ENCODE measurements around the gene PPCDC. TPM values are rescaled to one million over a fixed set of nuclear protein-coding genes. Genes with fewer than 3 reads are reported as not detected.

Gene PPCDC
- total and polyA plus RNA-seq, 2 of the 4 experiments (the other 2 are of a cell fraction): 13.3 to 16.3 TPM

- H2BK5ac ChIP-seq (ENCODE audit: low read depth, low read length, poor library complexity, severe bottlenecking): no peak overlapping the region
- H2BK120ac ChIP-seq (ENCODE audit: low read depth, low read length): no peak overlapping the region
- no peaks in the 10 kb centered on the region for H4K20me1 ChIP-seq (ENCODE audit: insufficient read depth, low read length)
- H3K79me1 ChIP-seq (ENCODE audit: low read depth in 1 of 2, low read length in 2 of 2): no peaks in the 10 kb centered on the region
- H3K18ac ChIP-seq (ENCODE audit: low read depth, low read length): no peak overlapping the region
- no TSS peak for BruUV-seq (replicated peaks)
- ChIA-PET POLR2A (ENCODE audit: unreplicated experiment) (interaction anchor here (0.5 kb wide), 1 partner anchor 44 kb away, joined by 9 read pairs; no protein-coding TSS in a partner anchor), CTCF (no interaction called here)
- no peak overlapping the region for H4K8ac ChIP-seq (ENCODE audit: low read depth in 2 of 2, low read length in 2 of 2)
- dilution Hi-C loops (cut with HindIII; ENCODE audit: low sequenced_read_pairs, unreplicated experiment) (no loop called here), intact Hi-C loops (cut with micrococcal nuclease) (no loop called here), in situ Hi-C loops (cut with MboI; ENCODE audit: low sequenced_read_pairs) (no loop called here)
- H3K27me3 ChIP-seq (ENCODE audit: control insufficient read depth, insufficient read depth, low read length): peaks cover 7% of the 10 kb centered on the region
- no peak overlapping the region for H3K4ac ChIP-seq (ENCODE audit: low read depth, low read length)
- DNase-seq (peak; percentile 22), ATAC-seq (ENCODE audit: low read depth) (peak; percentile 64)
- TF ChIP-seq FOS (IDR thresholded peaks at IDR 0.05; ENCODE audit: low read depth, low read length): no peak
- no peak overlapping the region for H4K5ac ChIP-seq (ENCODE audit: low read depth, low read length)
- H2AK5ac ChIP-seq (ENCODE audit: low read depth, low read length): no peak overlapping the region
- no peak overlapping the region for H2BK15ac ChIP-seq (ENCODE audit: low read depth, low read length)
- H3K9ac ChIP-seq (ENCODE audit: low read depth, low read length): no peak overlapping the region
- H3K27ac ChIP-seq (ENCODE audit: insufficient read depth, low read length): no peak overlapping the region
- no peaks in the 10 kb centered on the region for H3K36me3 ChIP-seq (ENCODE audit: control insufficient read depth, insufficient read depth, low read length)
- H3K9me3 ChIP-seq (ENCODE audit: control insufficient read depth, insufficient read depth, low read length): no peaks in the 10 kb centered on the region
- H3K4me2 ChIP-seq (ENCODE audit: low read depth, low read length): no peak overlapping the region
- H3K4me3 ChIP-seq (ENCODE audit: insufficient read depth, low read depth, low read length): no peak overlapping the region
- WGBS, 2 experiments (ENCODE audit: extremely low coverage in 2 of 2, insufficient read length in 1 of 2): no CpG with 5 or more reads among the region's 3 CpGs
- H2BK20ac ChIP-seq (ENCODE audit: low read depth, low read length): no peak overlapping the region
- H3K9me1 ChIP-seq (ENCODE audit: insufficient read depth, low read length): no peaks in the 10 kb centered on the region
- no peak overlapping the region for H3K14ac ChIP-seq (replicated peaks; ENCODE audit: low read depth, low read length)
- no peak overlapping the region for H2AK9ac ChIP-seq (replicated peaks; ENCODE audit: low read depth, low read length, poor library complexity)
- no peak overlapping the region for H3K23ac ChIP-seq (ENCODE audit: low read depth, low read length)
- H3K56ac ChIP-seq (ENCODE audit: extremely low read depth, insufficient read depth, low read length): no peak overlapping the region
- H4K91ac ChIP-seq (ENCODE audit: insufficient read depth, low read depth, low read length): no peak overlapping the region
- H3K4me1 ChIP-seq (ENCODE audit: control insufficient read depth, insufficient read depth, low read length): peaks cover 2% of the 10 kb centered on the region; the same call in 1 of the 2 replicates
- H2AFZ ChIP-seq (replicated peaks; ENCODE audit: low read length, poor library complexity): no peak overlapping the region
Observed at GRCh38 chr15:74978503-74978902, 44.9 kb upstream of the PPCDC start.
